Fibroblast of villous mesenchyme (primary cell): ENCODE data around the gene RASSF1. TPM values are rescaled to one million over a fixed set of nuclear protein-coding genes. Genes with fewer than 3 reads are reported as not detected.

Experiments used
- DNase-seq: peaks from one replicate; pipeline ENCODE4 v3.0.0-alpha.2; 2010; ENCODE audit warnings: low read depth
- H3K4me3 ChIP-seq: 2 replicates; pipeline ENCODE4 v1.5.1; 2011; ENCODE audit warnings: low read depth, mild to moderate bottlenecking, low read length
- CTCF ChIP-seq: IDR thresholded peaks from 2 replicates; pipeline ENCODE4 v1.5.1; 2012; ENCODE audit warnings: low read depth, mild to moderate bottlenecking, low read length; ENCODE audit not compliant: insufficient read depth
- total RNA-seq: library from RNA; depleted of rRNA; stranded (reverse); fragments of >200 nt; gene quantifications from 2 replicates; pipeline ENCODE4 v1.2.3, GENCODE V29; 2012

RASSF1 gene
- 34.8 and 36.3 TPM in 2 replicates for total RNA-seq

- peak; percentile 64 for DNase-seq
- no peak for TF ChIP-seq CTCF
- peak within 1 kb of the TSS; percentile 58 for H3K4me3 ChIP-seq
These were observed at the start of gene RASSF1 for GRCh38 chr3:50340448-50341329. Gene RASSF1 (minus strand): TSS chr3:50340836. CDS start chr3:50340805, 31 bp downstream.

GRCh38 chr3:50389414-50389767, 48.8 kb upstream of the RASSF1 start:
- no peak overlapping the region for H3K4me3 ChIP-seq
- no peak for TF ChIP-seq CTCF
- no peak for DNase-seq

- no peak for DNase-seq
- no peak overlapping the region for H3K4me3 ChIP-seq
These were observed 48.2 kb upstream of the RASSF1 start for GRCh38 chr3:50388720-50389413.

GRCh38 chr3:50388016-50388719, 47.5 kb upstream of the RASSF1 start:
- peak; percentile 3 for DNase-seq
- no peak overlapping the region for H3K4me3 ChIP-seq
- peak; percentile 23 for TF ChIP-seq CTCF

More at GRCh38 chr3:50388720-50389413, 48.2 kb upstream of the RASSF1 start:
- TF ChIP-seq CTCF, result no peak

GRCh38 chr3:50385754-50386153, 45.1 kb upstream of the RASSF1 start:
- no peak for DNase-seq
- H3K4me3 ChIP-seq, result no peak overlapping the region
- no peak for TF ChIP-seq CTCF

GRCh38 chr3:50383750-50384149, 43.1 kb upstream of the RASSF1 start:
- DNase-seq, result no peak
- no peak for TF ChIP-seq CTCF
- no peak overlapping the region for H3K4me3 ChIP-seq
